Mesenchymal stem cell (in vitro differentiated cells and primary cell): ENCODE data around the gene FDX1.

Source experiments
- DNase-seq: peaks from one replicate; pipeline ENCODE4 v3.0.0-alpha.2; 2013
- H2AFZ ChIP-seq: one replicate; pipeline ENCODE4 v1.6.1; 2013; ENCODE audit warnings: low read depth, mild to moderate bottlenecking, control low read depth, inconsistent platforms, low read length, moderate library complexity
- H2AK5ac ChIP-seq: 2 replicates; pipeline ENCODE4 v1.6.1; 2013; ENCODE audit warnings: low read length, moderate library complexity, mild to moderate bottlenecking, inconsistent platforms; ENCODE audit not compliant: severe bottlenecking
- H2BK120ac ChIP-seq: one replicate; pipeline ENCODE4 v1.6.1; 2013; ENCODE audit warnings: low read depth, mild to moderate bottlenecking, inconsistent platforms, low read length, moderate library complexity
- H2BK12ac ChIP-seq, 2 experiments: one replicate each; pipeline ENCODE4 v1.6.1; 2013; ENCODE audit warnings: inconsistent platforms in 2 of 2, low read length in 2 of 2, mild to moderate bottlenecking in 2 of 2, moderate library complexity in 2 of 2, control low read depth in 1 of 2
- H2BK15ac ChIP-seq: one replicate; pipeline ENCODE4 v1.6.1; 2013; ENCODE audit warnings: mild to moderate bottlenecking, low read depth, inconsistent platforms; ENCODE audit not compliant: poor library complexity, severe bottlenecking
- H2BK5ac ChIP-seq: 2 replicates; pipeline ENCODE4 v1.6.1; 2013; ENCODE audit warnings: low read depth, mild to moderate bottlenecking, low read length, control low read depth, inconsistent platforms; ENCODE audit not compliant: poor library complexity, severe bottlenecking
- H3K14ac ChIP-seq, 2 experiments: one replicate each; pipeline ENCODE4 v1.6.1; 2013; ENCODE audit warnings: inconsistent platforms in 2 of 2, low read length in 2 of 2, control low read depth in 1 of 2, mild to moderate bottlenecking in 1 of 2, moderate library complexity in 1 of 2
- H3K18ac ChIP-seq, 2 experiments: one replicate each; pipeline ENCODE4 v1.6.1; 2013; ENCODE audit warnings: inconsistent platforms in 2 of 2, low read length in 2 of 2, control low read depth in 1 of 2, low read depth in 1 of 2, mild to moderate bottlenecking in 1 of 2
- H3K23ac ChIP-seq, 2 experiments: one replicate each; pipeline ENCODE4 v1.6.1; 2013; ENCODE audit warnings: inconsistent platforms in 2 of 2, low read length in 2 of 2, mild to moderate bottlenecking in 2 of 2, moderate library complexity in 2 of 2, control low read depth in 1 of 2
- H3K27ac ChIP-seq: 2 replicates; pipeline ENCODE4 v1.5.1; 2013; ENCODE audit warnings: mild to moderate bottlenecking, moderate library complexity, low read length, control low read depth, inconsistent platforms; ENCODE audit not compliant: poor library complexity, severe bottlenecking
- H3K27me3 ChIP-seq, 2 experiments: 2 replicates each; pipeline versions ENCODE4 v1.6.1 to v1.7.0; 2013; ENCODE audit warnings: low read length in 2 of 2, mild to moderate bottlenecking in 2 of 2, moderate library complexity in 2 of 2, control low read depth in 1 of 2, inconsistent platforms in 1 of 2; ENCODE audit not compliant: control insufficient read depth in 1 of 2, insufficient read depth in 1 of 2
- H3K36me3 ChIP-seq, 2 experiments: 2 replicates each; pipeline versions ENCODE4 v1.6.1 to v1.7.0; 2013; ENCODE audit warnings: low read length in 2 of 2, control low read depth in 1 of 2, inconsistent platforms in 1 of 2, low read depth in 1 of 2, mild to moderate bottlenecking in 1 of 2; ENCODE audit not compliant: insufficient read depth in 2 of 2, control insufficient read depth in 1 of 2
- H3K4ac ChIP-seq, 2 experiments: one replicate each; pipeline ENCODE4 v1.6.1; 2013; ENCODE audit warnings: inconsistent platforms in 2 of 2, low read length in 2 of 2, mild to moderate bottlenecking in 2 of 2, moderate library complexity in 2 of 2, control low read depth in 1 of 2, low read depth in 1 of 2
- H3K4me1 ChIP-seq: 2 replicates; pipeline ENCODE4 v1.6.1; 2013; ENCODE audit warnings: low read depth, low read length, control low read depth; ENCODE audit not compliant: control insufficient read depth, insufficient read depth
- H3K4me2 ChIP-seq: 2 replicates; pipeline ENCODE4 v1.6.1; 2013; ENCODE audit warnings: low read length, mild to moderate bottlenecking, inconsistent platforms; ENCODE audit not compliant: poor library complexity, severe bottlenecking
- H3K4me3 ChIP-seq, 2 experiments: 2 replicates each; pipeline versions ENCODE4 v1.5.1 to v1.7.0; 2013; ENCODE audit warnings: low read length in 2 of 2, mild to moderate bottlenecking in 2 of 2, control low read depth in 1 of 2, low read depth in 1 of 2; ENCODE audit not compliant: insufficient read depth in 1 of 2
- H3K79me1 ChIP-seq: replicated peaks from 2 replicates; pipeline ENCODE4 v1.6.1; 2013; ENCODE audit warnings: mild to moderate bottlenecking, control low read depth, low read length, inconsistent platforms; ENCODE audit not compliant: poor library complexity, severe bottlenecking
- H3K9ac ChIP-seq: 2 replicates; pipeline ENCODE4 v1.7.0; 2013; ENCODE audit warnings: mild to moderate bottlenecking, low read length, moderate library complexity
- H3K9me3 ChIP-seq: 2 replicates; pipeline ENCODE4 v1.7.0; 2013; ENCODE audit warnings: mild to moderate bottlenecking, low read length; ENCODE audit not compliant: control insufficient read depth
- H4K8ac ChIP-seq: one replicate; pipeline ENCODE4 v1.6.1; 2013; ENCODE audit warnings: inconsistent platforms, mild to moderate bottlenecking, low read length, moderate library complexity
- H4K91ac ChIP-seq: one replicate; pipeline ENCODE4 v1.6.1; 2013; ENCODE audit warnings: mild to moderate bottlenecking, low read length, inconsistent platforms
- WGBS: methylation state at CpG from one replicate; pipeline ENCODE4 v1.1.7; 2013; ENCODE audit warnings: mixed read lengths; 5-methylcytosine and 5-hydroxymethylcytosine counted together

FDX1 gene

DNA sequence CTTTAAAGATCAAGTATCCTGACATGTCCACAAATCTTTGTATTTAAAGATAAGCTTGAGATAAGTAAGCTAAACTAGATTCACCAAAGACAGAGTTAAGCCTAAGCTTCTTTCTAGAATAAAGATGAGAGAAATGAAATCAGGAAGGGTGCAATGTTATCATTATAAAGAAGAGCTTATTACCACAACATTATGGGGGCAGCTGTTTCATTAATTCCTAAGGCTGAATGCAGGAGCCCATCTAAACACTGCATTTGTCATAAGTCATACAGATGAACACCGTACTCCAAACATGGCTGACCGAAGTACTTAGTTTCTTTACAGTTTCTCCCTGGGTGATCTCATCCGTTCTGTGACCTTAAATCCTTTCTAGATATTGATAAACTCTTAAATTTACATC, 16.3 kb downstream of the FDX1 start:
- no peak overlapping the region for H3K27ac ChIP-seq
- peaks cover 7 to 10% of the 10 kb centered on the region in 2 experiments for H3K36me3 ChIP-seq
- no peak overlapping the region for H2BK120ac ChIP-seq
- H3K79me1 ChIP-seq = peaks cover 25% of the 10 kb centered on the region
- H3K4me1 ChIP-seq = no peaks in the 10 kb centered on the region
- no peak overlapping the region for H3K4ac ChIP-seq
- H2AK5ac ChIP-seq = no peak overlapping the region
- no peak overlapping the region for H2BK12ac ChIP-seq
- H3K4me3 ChIP-seq = no peak overlapping the region
- no peak for DNase-seq
- H3K9me3 ChIP-seq = no peaks in the 10 kb centered on the region
- H2BK5ac ChIP-seq = no peak overlapping the region
- no peak overlapping the region for H3K18ac ChIP-seq
- WGBS = 91% methylated on average over 3 of the region's 3 CpGs
- H3K14ac ChIP-seq = no peak overlapping the region
- H3K9ac ChIP-seq = no peak overlapping the region
- H3K27me3 ChIP-seq = no peaks in the 10 kb centered on the region
- H4K8ac ChIP-seq = no peak overlapping the region
- H2BK15ac ChIP-seq = no peak overlapping the region
- H4K91ac ChIP-seq = no peak overlapping the region
- no peak overlapping the region for H3K23ac ChIP-seq
- no peak overlapping the region for H2AFZ ChIP-seq
- H3K4me2 ChIP-seq = no peak overlapping the region

DNA sequence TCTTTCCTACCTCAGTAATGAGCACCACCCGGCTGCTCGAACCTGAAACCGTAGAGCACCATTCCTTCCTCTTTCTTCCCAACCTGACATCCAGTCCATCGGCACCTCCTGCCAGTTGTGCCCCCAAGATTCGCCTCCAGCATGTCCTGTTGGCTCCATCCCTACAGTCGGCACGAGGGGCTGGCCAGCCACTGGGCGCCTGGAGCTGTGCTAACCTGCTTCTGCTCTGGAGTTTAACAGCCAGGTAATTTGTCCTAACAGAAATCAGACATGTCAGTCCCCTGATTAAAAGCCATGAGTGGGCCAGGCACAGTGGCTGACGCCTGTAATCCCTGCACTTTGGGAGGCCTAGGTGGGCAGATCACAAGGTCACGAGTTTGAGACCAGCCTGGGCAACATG, 16.8 kb downstream of the FDX1 start:
- no peak overlapping the region for H4K8ac ChIP-seq
- H2BK12ac ChIP-seq = no peak overlapping the region
- H3K27ac ChIP-seq = no peak overlapping the region
- no peak overlapping the region for H2BK120ac ChIP-seq
- H3K36me3 ChIP-seq = peaks cover 9 to 10% of the 10 kb centered on the region in 2 experiments
- peaks cover 23% of the 10 kb centered on the region for H3K79me1 ChIP-seq
- H3K4me1 ChIP-seq = no peaks in the 10 kb centered on the region
- no peak overlapping the region for H3K4me3 ChIP-seq
- H3K27me3 ChIP-seq = no peaks in the 10 kb centered on the region
- WGBS = 92% methylated on average over 10 of the region's 10 CpGs
- H3K4me2 ChIP-seq = no peak overlapping the region
- no peak overlapping the region for H3K18ac ChIP-seq
- no peak overlapping the region for H2BK15ac ChIP-seq
- H2AK5ac ChIP-seq = no peak overlapping the region
- H4K91ac ChIP-seq = no peak overlapping the region
- no peak overlapping the region for H3K14ac ChIP-seq
- H2BK5ac ChIP-seq = no peak overlapping the region
- H3K23ac ChIP-seq = no peak overlapping the region
- no peak overlapping the region for H3K9ac ChIP-seq
- no peak for DNase-seq
- no peak overlapping the region for H3K4ac ChIP-seq
- no peak overlapping the region for H2AFZ ChIP-seq
- H3K9me3 ChIP-seq = no peaks in the 10 kb centered on the region

DNA sequence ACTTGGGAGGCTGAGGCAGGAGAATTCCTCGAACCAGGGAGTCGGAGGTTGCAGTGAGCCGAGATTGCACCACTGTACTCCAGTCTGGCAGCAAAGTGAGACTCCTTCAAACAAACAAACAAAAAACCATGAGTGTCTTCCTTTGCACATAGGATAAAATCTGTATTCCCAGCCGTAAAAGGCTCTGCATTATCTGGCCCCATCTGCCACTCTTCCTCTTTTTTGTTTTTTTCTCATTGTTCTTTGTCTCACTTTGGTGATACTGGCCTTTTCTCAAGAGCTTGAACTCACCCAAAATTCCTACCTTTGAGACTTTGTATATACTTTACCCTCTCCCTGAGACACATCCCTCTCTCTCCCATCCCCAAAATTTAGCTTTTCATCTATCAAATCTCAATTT, 17.6 kb downstream of the FDX1 start:
- no peaks in the 10 kb centered on the region for H3K4me1 ChIP-seq
- no peaks in the 10 kb centered on the region for H3K9me3 ChIP-seq
- H3K79me1 ChIP-seq = peaks cover 19% of the 10 kb centered on the region
- H2BK5ac ChIP-seq = no peak overlapping the region
- no peak overlapping the region for H2AFZ ChIP-seq
- 92% methylated on average over 4 of the region's 4 CpGs for WGBS
- no peak overlapping the region for H3K27ac ChIP-seq
- no peak overlapping the region for H3K14ac ChIP-seq
- peaks cover 4 to 11% of the 10 kb centered on the region in 2 experiments for H3K36me3 ChIP-seq
- H3K4me2 ChIP-seq = no peak overlapping the region
- no peak overlapping the region for H4K8ac ChIP-seq
- no peak for DNase-seq
- no peak overlapping the region for H3K18ac ChIP-seq
- no peak overlapping the region for H3K4ac ChIP-seq
- no peak overlapping the region for H2BK120ac ChIP-seq
- H3K9ac ChIP-seq = no peak overlapping the region
- H2BK12ac ChIP-seq = no peak overlapping the region
- H3K4me3 ChIP-seq = no peak overlapping the region
- H3K27me3 ChIP-seq = no peaks in the 10 kb centered on the region
- H2AK5ac ChIP-seq = no peak overlapping the region
- no peak overlapping the region for H3K23ac ChIP-seq
- no peak overlapping the region for H4K91ac ChIP-seq
- H2BK15ac ChIP-seq = no peak overlapping the region

DNA sequence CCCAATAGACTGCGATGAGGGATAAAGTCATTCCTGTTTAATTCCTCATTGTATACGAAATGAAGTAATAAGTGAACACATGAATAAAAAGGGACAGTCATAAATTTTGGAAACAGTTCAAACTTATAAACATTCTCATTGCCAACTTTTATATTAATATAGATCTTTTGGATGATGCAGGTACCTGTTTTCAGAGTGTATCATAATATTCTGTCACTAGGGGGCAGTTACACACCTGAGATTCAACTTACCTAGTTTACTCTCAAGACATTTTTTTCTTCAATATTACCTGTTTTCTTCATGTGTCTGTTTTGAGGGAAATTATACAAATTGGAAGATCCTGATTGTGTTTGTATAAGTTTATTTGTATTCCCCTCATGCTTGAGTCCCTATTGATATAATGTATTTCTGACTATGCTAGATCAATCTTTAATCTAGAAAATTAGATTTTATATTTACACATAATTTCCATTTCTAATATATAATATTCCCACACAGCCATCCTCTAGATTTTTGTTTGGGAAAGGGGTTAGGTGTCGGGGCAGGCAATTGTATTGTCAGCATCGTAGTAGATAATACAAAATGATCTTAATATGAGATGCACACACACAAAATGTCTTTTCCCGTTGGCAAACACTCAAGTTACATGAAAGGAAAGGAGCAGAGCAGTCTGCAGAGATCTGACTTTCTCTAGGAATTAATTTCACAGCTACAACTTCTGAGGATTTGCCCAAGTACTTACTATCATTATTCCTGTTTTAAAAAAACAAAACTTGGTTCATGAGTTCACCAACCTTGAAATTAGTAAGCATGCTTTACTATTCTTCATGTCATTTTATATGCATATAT, 18.4 kb downstream of the FDX1 start:
- H3K4me1 ChIP-seq = no peaks in the 10 kb centered on the region
- H3K4ac ChIP-seq = no peak overlapping the region
- H3K79me1 ChIP-seq = peaks cover 17% of the 10 kb centered on the region
- no peak overlapping the region for H4K8ac ChIP-seq
- H2BK5ac ChIP-seq = no peak overlapping the region
- H2BK15ac ChIP-seq = no peak overlapping the region
- H2BK12ac ChIP-seq = no peak overlapping the region
- no peak overlapping the region for H3K18ac ChIP-seq
- no peak overlapping the region for H3K4me3 ChIP-seq
- H2AFZ ChIP-seq = no peak overlapping the region
- H3K14ac ChIP-seq = no peak overlapping the region
- H3K4me2 ChIP-seq = no peak overlapping the region
- H3K27me3 ChIP-seq = no peaks in the 10 kb centered on the region
- H2AK5ac ChIP-seq = no peak overlapping the region
- H3K9me3 ChIP-seq = no peaks in the 10 kb centered on the region
- 92% methylated on average over 2 of the region's 5 CpGs for WGBS
- no peak for DNase-seq
- H3K27ac ChIP-seq = no peak overlapping the region
- no peak overlapping the region for H3K23ac ChIP-seq
- H4K91ac ChIP-seq = no peak overlapping the region
- peaks cover 4 to 5% of the 10 kb centered on the region in 2 experiments for H3K36me3 ChIP-seq
- H3K9ac ChIP-seq = no peak overlapping the region
- no peak overlapping the region for H2BK120ac ChIP-seq
